ENCODE data around the gene RCCD1. TPM values are rescaled to one million over a fixed set of nuclear protein-coding genes. Genes with fewer than 3 reads are reported as not detected.
A peak's percentile ranks its signal among the peaks of the same experiment; 100 is the strongest.

Gene RCCD1
- total RNA-seq, 1 experiment from 2014 or later, result 26.1 TPM

- ChIA-PET POLR2A (interaction anchor here (0.6 to 1.2 kb wide), 6 partner anchors 17 to 56 kb away, joined by 3 to 4 read pairs (median 3); partner anchors contain the start of gene RCCD1), CTCF (interaction anchor here (0.7 to 3.7 kb wide), 6 partner anchors 38 to 254 kb away, joined by 3 to 31 read pairs (median 4); partner anchors contain the start of genes HDDC3 and RCCD1)
- DNase-seq (ENCODE audit: low spot score), result peak; percentile 27
- Mint-ChIP-seq H3K4me1 (peaks cover 23% of the 10 kb centered on the region), H3K27ac (peak overlapping the region; percentile 99), H3K36me3 (peaks cover 22% of the 10 kb centered on the region), H3K9me3 (no peaks in the 10 kb centered on the region), H3K27me3 (ENCODE audit: low read depth) (no peaks in the 10 kb centered on the region), H3K4me3 (peak overlapping the region; percentile 99)
- ATAC-seq, result peak; percentile 6
- peak; percentile 47; the same call in 1 of the 2 replicates for TF ChIP-seq KAT7 (CRISPR knock-in tag; IDR thresholded peaks at IDR 0.05; ENCODE audit: borderline replicate concordance)
- 0 out of 2 replicates have a peak, but pooled peaks have one; percentile 7 for TF ChIP-seq ZBTB43 (CRISPR knock-in tag; IDR thresholded peaks at IDR 0.05)
- 0 out of 2 replicates have a peak, but pooled peaks have one; percentile 65 for TF ChIP-seq RELA (CRISPR knock-in tag; IDR thresholded peaks at IDR 0.05; ENCODE audit: borderline replicate concordance)
- TF ChIP-seq SMAD4 (CRISPR knock-in tag; IDR thresholded peaks at IDR 0.05), result no peak
Measured at GRCh38 chr15:90994059-90994416, 39.4 kb downstream of the RCCD1 start.

- ATAC-seq (peak; percentile 97), DNase-seq (ENCODE audit: low spot score) (peak; percentile 99)
- Mint-ChIP-seq H3K36me3 (peaks cover 26% of the 10 kb centered on the region), H3K27me3 (ENCODE audit: low read depth) (no peaks in the 10 kb centered on the region), H3K9me3 (no peaks in the 10 kb centered on the region), H3K27ac (peak within 1 kb of the TSS; percentile 99), H3K4me1 (peaks cover 23% of the 10 kb centered on the region), H3K4me3 (peak within 1 kb of the TSS; percentile 99)
- CTCF ChIA-PET, result interaction anchor here (0.7 to 3.7 kb wide), 6 partner anchors 38 to 253 kb away, joined by 3 to 31 read pairs (median 4); partner anchors contain the start of genes HDDC3 and RCCD1
- POLR2A ChIA-PET, result interaction anchor here (0.6 to 1.2 kb wide), 7 partner anchors 14 to 55 kb away, joined by 3 to 4 read pairs (median 3); partner anchors contain the start of gene RCCD1
- TF ChIP-seq FOXP1 (CRISPR knock-in tag; IDR thresholded peaks at IDR 0.05; ENCODE audit: borderline replicate concordance) (peak; percentile 92), KAT7 (CRISPR knock-in tag; IDR thresholded peaks at IDR 0.05; ENCODE audit: borderline replicate concordance) (peak; percentile 83), TCF7 (CRISPR knock-in tag; IDR thresholded peaks at IDR 0.05; ENCODE audit: low read depth) (no peak; the same call in 1 of the 2 replicates), ATF3 (CRISPR knock-in tag; conservative IDR thresholded peaks at IDR 0.05) (no peak), ZBTB43 (CRISPR knock-in tag; IDR thresholded peaks at IDR 0.05) (0 out of 2 replicates have a peak, but pooled peaks have one; percentile 20), NR2C2 (CRISPR knock-in tag; IDR thresholded peaks at IDR 0.05) (no peak), ZNF317 (CRISPR knock-in tag; IDR thresholded peaks at IDR 0.05; ENCODE audit: borderline replicate concordance, low read depth) (no peak), ZNF396 (CRISPR knock-in tag; IDR thresholded peaks at IDR 0.05; ENCODE audit: borderline replicate concordance) (no peak), JUN (CRISPR knock-in tag; IDR thresholded peaks at IDR 0.05) (peak; percentile 68; the same call in 1 of the 2 replicates), NFE2L1 (CRISPR knock-in tag; IDR thresholded peaks at IDR 0.05) (no peak; the same call in 1 of the 2 replicates), ZNF138 (CRISPR knock-in tag; conservative IDR thresholded peaks at IDR 0.05) (no peak), ZNF512 (CRISPR knock-in tag; IDR thresholded peaks at IDR 0.05; ENCODE audit: borderline replicate concordance) (no peak), EMX1 (CRISPR knock-in tag; IDR thresholded peaks at IDR 0.05) (no peak), NFYB (CRISPR knock-in tag; conservative IDR thresholded peaks at IDR 0.05; ENCODE audit: low read depth) (peak; percentile 81), MXD4 (CRISPR knock-in tag; IDR thresholded peaks at IDR 0.05; ENCODE audit: borderline replicate concordance) (no peak), ZNF263 (CRISPR knock-in tag; IDR thresholded peaks at IDR 0.05; ENCODE audit: low read depth) (no peak), ATF1 (CRISPR knock-in tag; IDR thresholded peaks at IDR 0.05) (no peak), STAT6 (CRISPR knock-in tag; conservative IDR thresholded peaks at IDR 0.05; ENCODE audit: low read depth) (no peak), CTCF (IDR thresholded peaks at IDR 0.05) (no peak)
Measured at GRCh38 chr15:90994417-90995311, 40.0 kb downstream of the RCCD1 start, which contains the start of gene PRC1. Gene PRC1, minus strand, starts transcription at chr15:90994535. Its CDS starts 118 bp downstream, at chr15:90994417.

Data from WTC11 (cell line).